ENCODE results near the gene DEAF1.

DNA sequence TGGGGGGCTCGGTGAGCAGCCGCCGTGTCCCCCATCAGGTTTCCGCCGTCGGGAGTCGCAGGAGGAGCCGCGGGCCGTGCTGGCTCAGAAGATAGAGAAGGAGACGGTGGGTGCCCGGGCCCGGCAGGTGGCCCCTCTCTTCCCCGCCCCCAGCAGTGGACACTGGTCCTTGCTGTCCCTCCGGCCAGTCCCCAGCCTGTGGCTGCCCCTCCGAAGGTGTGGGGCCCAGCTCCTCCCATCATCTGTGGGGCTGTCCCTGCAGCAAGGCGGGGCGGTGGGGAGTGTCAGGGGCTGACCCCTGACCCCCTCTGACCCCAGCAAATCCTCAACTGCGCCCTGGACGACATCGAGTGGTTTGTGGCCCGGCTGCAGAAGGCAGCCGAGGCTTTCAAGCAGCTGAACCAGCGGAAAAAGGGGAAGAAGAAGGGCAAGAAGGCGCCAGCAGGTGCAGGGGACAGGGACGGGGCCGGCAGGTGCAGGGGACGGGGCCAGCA, 26.3 kb upstream of the DEAF1 start:
- TF ChIP-seq, protein P1, sequence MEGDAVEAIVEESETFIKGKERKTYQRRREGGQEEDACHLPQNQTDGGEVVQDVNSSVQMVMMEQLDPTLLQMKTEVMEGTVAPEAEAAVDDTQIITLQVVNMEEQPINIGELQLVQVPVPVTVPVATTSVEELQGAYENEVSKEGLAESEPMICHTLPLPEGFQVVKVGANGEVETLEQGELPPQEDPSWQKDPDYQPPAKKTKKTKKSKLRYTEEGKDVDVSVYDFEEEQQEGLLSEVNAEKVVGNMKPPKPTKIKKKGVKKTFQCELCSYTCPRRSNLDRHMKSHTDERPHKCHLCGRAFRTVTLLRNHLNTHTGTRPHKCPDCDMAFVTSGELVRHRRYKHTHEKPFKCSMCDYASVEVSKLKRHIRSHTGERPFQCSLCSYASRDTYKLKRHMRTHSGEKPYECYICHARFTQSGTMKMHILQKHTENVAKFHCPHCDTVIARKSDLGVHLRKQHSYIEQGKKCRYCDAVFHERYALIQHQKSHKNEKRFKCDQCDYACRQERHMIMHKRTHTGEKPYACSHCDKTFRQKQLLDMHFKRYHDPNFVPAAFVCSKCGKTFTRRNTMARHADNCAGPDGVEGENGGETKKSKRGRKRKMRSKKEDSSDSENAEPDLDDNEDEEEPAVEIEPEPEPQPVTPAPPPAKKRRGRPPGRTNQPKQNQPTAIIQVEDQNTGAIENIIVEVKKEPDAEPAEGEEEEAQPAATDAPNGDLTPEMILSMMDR (conservative IDR thresholded peaks at IDR 0.05; ENCODE audit: low read depth, low read length), result no peak
- TF ChIP-seq EZH2 (IDR thresholded peaks at IDR 0.05; ENCODE audit: low read length, unreplicated experiment), result no peak

All from PC-3 (cell line).